ENCODE measurements around the gene SNRPE.

The SNRPE gene

GRCh38 chr1:203911806-203912205, 50.4 kb downstream of the SNRPE start:
- Histone ChIP-seq H3K79me1 (ENCODE audit: low read depth, low read length) (no peaks in the 10 kb centered on the region), H2AFZ (ENCODE audit: low read length) (no peak overlapping the region), H2BK5ac (ENCODE audit: low read length) (no peak overlapping the region), H3K14ac (ENCODE audit: low read length) (no peak overlapping the region), H3K4me1 (ENCODE audit: control insufficient read depth in 2 of 2, insufficient read depth in 1 of 2, low read depth in 1 of 2, low read length in 2 of 2) (no peaks in the 10 kb centered on the region), H2AK5ac (ENCODE audit: low read depth, low read length) (no peak overlapping the region), H3K27ac (replicated peaks; ENCODE audit: low read length) (no peak overlapping the region), H4K91ac (ENCODE audit: low read depth, low read length, poor library complexity) (no peak overlapping the region), H3K27me3 (ENCODE audit: control insufficient read depth in 3 of 3, insufficient read depth in 3 of 3, low read depth in 1 of 3, low read length in 3 of 3) (no peaks in the 10 kb centered on the region), H3K36me3 (replicated peaks in 1 of 2; ENCODE audit: control insufficient read depth in 2 of 2, insufficient read depth in 2 of 2, low read length in 2 of 2) (no peaks in the 10 kb centered on the region), H3K9ac (ENCODE audit: low read depth, low read length, poor library complexity) (no peak overlapping the region), H3K4me2 (ENCODE audit: insufficient read depth, low read length, poor library complexity, severe bottlenecking) (no peak overlapping the region), H3K4ac (ENCODE audit: low read length) (no peak overlapping the region), H3K18ac (ENCODE audit: low read length) (no peak overlapping the region), H4K8ac (ENCODE audit: low read depth, low read length) (no peak overlapping the region), H3K4me3 (ENCODE audit: low read length in 2 of 2) (no peak overlapping the region), H3K23ac (ENCODE audit: low read depth, low read length, poor library complexity) (no peak overlapping the region), H2BK120ac (ENCODE audit: low read depth, low read length) (no peak overlapping the region), H3K9me3 (replicated peaks in 1 of 2; ENCODE audit: control insufficient read depth in 2 of 2, insufficient read depth in 1 of 2, low read depth in 1 of 2, low read length in 2 of 2) (peaks cover 0 to 1% of the 10 kb centered on the region in 2 donors), H2BK12ac (ENCODE audit: low read length) (no peak overlapping the region), H2BK15ac (ENCODE audit: low read length) (no peak overlapping the region)
- DNase-seq (ENCODE audit: low spot score), result no peak
- no CpG with 5 or more reads among the region's 5 CpGs for WGBS, 2 donors (ENCODE audit: extremely low coverage in 2 of 2, insufficient read length in 2 of 2, insufficient replicate concordance in 1 of 2)

- no peak overlapping the region for H2AK5ac ChIP-seq (ENCODE audit: low read depth, low read length)
- H4K8ac ChIP-seq (ENCODE audit: low read depth, low read length), result no peak overlapping the region
- no peaks in the 10 kb centered on the region for H3K79me1 ChIP-seq (ENCODE audit: low read depth, low read length)
- no peak overlapping the region for H2BK120ac ChIP-seq (ENCODE audit: low read depth, low read length)
- H3K4me3 ChIP-seq (ENCODE audit: low read length in 2 of 2), result no peak overlapping the region
- no peaks in the 10 kb centered on the region for H3K27me3 ChIP-seq (ENCODE audit: control insufficient read depth in 3 of 3, insufficient read depth in 3 of 3, low read depth in 1 of 3, low read length in 3 of 3)
- no peak overlapping the region for H2BK15ac ChIP-seq (ENCODE audit: low read length)
- H3K18ac ChIP-seq (ENCODE audit: low read length), result no peak overlapping the region
- H2AFZ ChIP-seq (ENCODE audit: low read length), result no peak overlapping the region
- H3K27ac ChIP-seq (replicated peaks; ENCODE audit: low read length), result no peak overlapping the region
- no peak overlapping the region for H3K4me2 ChIP-seq (ENCODE audit: insufficient read depth, low read length, poor library complexity, severe bottlenecking)
- H3K4me1 ChIP-seq (ENCODE audit: control insufficient read depth in 2 of 2, insufficient read depth in 1 of 2, low read depth in 1 of 2, low read length in 2 of 2), result no peaks in the 10 kb centered on the region
- DNase-seq (ENCODE audit: low spot score), result no peak
- no peak overlapping the region for H2BK12ac ChIP-seq (ENCODE audit: low read length)
- WGBS, 2 donors (ENCODE audit: extremely low coverage in 2 of 2, insufficient read length in 2 of 2, insufficient replicate concordance in 1 of 2), result no CpG with 5 or more reads among the region's 3 CpGs
- H3K36me3 ChIP-seq (replicated peaks in 1 of 2; ENCODE audit: control insufficient read depth in 2 of 2, insufficient read depth in 2 of 2, low read length in 2 of 2), result no peaks in the 10 kb centered on the region
- no peak overlapping the region for H4K91ac ChIP-seq (ENCODE audit: low read depth, low read length, poor library complexity)
- H3K9ac ChIP-seq (ENCODE audit: low read depth, low read length, poor library complexity), result no peak overlapping the region
- H3K4ac ChIP-seq (ENCODE audit: low read length), result no peak overlapping the region
- H3K9me3 ChIP-seq (replicated peaks in 1 of 2; ENCODE audit: control insufficient read depth in 2 of 2, insufficient read depth in 1 of 2, low read depth in 1 of 2, low read length in 2 of 2), result peaks cover 0 to 1% of the 10 kb centered on the region in 2 donors
- no peak overlapping the region for H3K14ac ChIP-seq (ENCODE audit: low read length)
- H2BK5ac ChIP-seq (ENCODE audit: low read length), result no peak overlapping the region
- H3K23ac ChIP-seq (ENCODE audit: low read depth, low read length, poor library complexity), result no peak overlapping the region
Observed at GRCh38 chr1:203913073-203913521, 51.7 kb downstream of the SNRPE start.

- H3K27me3 ChIP-seq (ENCODE audit: control insufficient read depth in 3 of 3, insufficient read depth in 3 of 3, low read depth in 1 of 3, low read length in 3 of 3), result no peaks in the 10 kb centered on the region
- H3K9ac ChIP-seq (ENCODE audit: low read depth, low read length, poor library complexity), result no peak overlapping the region
- H2BK5ac ChIP-seq (ENCODE audit: low read length), result no peak overlapping the region
- H3K4ac ChIP-seq (ENCODE audit: low read length), result no peak overlapping the region
- H3K9me3 ChIP-seq (replicated peaks in 1 of 2; ENCODE audit: control insufficient read depth in 2 of 2, insufficient read depth in 1 of 2, low read depth in 1 of 2, low read length in 2 of 2), result peaks cover 0 to 1% of the 10 kb centered on the region in 2 donors
- H3K79me1 ChIP-seq (ENCODE audit: low read depth, low read length), result no peaks in the 10 kb centered on the region
- H4K91ac ChIP-seq (ENCODE audit: low read depth, low read length, poor library complexity), result no peak overlapping the region
- no peak overlapping the region for H2AFZ ChIP-seq (ENCODE audit: low read length)
- H3K4me3 ChIP-seq (ENCODE audit: low read length in 2 of 2), result no peak overlapping the region
- H3K18ac ChIP-seq (ENCODE audit: low read length), result no peak overlapping the region
- H2BK120ac ChIP-seq (ENCODE audit: low read depth, low read length), result no peak overlapping the region
- no peak overlapping the region for H3K4me2 ChIP-seq (ENCODE audit: insufficient read depth, low read length, poor library complexity, severe bottlenecking)
- no peak overlapping the region for H3K14ac ChIP-seq (ENCODE audit: low read length)
- WGBS, 2 donors (ENCODE audit: extremely low coverage in 2 of 2, insufficient read length in 2 of 2, insufficient replicate concordance in 1 of 2), result no CpG with 5 or more reads among the region's 3 CpGs
- no peak overlapping the region for H2AK5ac ChIP-seq (ENCODE audit: low read depth, low read length)
- no peak for DNase-seq (ENCODE audit: low spot score)
- H2BK15ac ChIP-seq (ENCODE audit: low read length), result no peak overlapping the region
- H4K8ac ChIP-seq (ENCODE audit: low read depth, low read length), result no peak overlapping the region
- H3K36me3 ChIP-seq (replicated peaks in 1 of 2; ENCODE audit: control insufficient read depth in 2 of 2, insufficient read depth in 2 of 2, low read length in 2 of 2), result no peaks in the 10 kb centered on the region
- H2BK12ac ChIP-seq (ENCODE audit: low read length), result no peak overlapping the region
- no peak overlapping the region for H3K23ac ChIP-seq (ENCODE audit: low read depth, low read length, poor library complexity)
- no peak overlapping the region for H3K27ac ChIP-seq (replicated peaks; ENCODE audit: low read length)
- H3K4me1 ChIP-seq (ENCODE audit: control insufficient read depth in 2 of 2, insufficient read depth in 1 of 2, low read depth in 1 of 2, low read length in 2 of 2), result no peaks in the 10 kb centered on the region
Observed at GRCh38 chr1:203914292-203914691, 52.9 kb downstream of the SNRPE start.

GRCh38 chr1:203915811-203916210, 54.4 kb downstream of the SNRPE start:
- Histone ChIP-seq H3K27me3 (ENCODE audit: control insufficient read depth in 3 of 3, insufficient read depth in 3 of 3, low read depth in 1 of 3, low read length in 3 of 3) (no peaks in the 10 kb centered on the region), H2BK15ac (ENCODE audit: low read length) (no peak overlapping the region), H2BK120ac (ENCODE audit: low read depth, low read length) (no peak overlapping the region), H2BK12ac (ENCODE audit: low read length) (no peak overlapping the region), H3K4ac (ENCODE audit: low read length) (no peak overlapping the region), H2AFZ (ENCODE audit: low read length) (no peak overlapping the region), H3K4me1 (ENCODE audit: control insufficient read depth in 2 of 2, insufficient read depth in 1 of 2, low read depth in 1 of 2, low read length in 2 of 2) (no peaks in the 10 kb centered on the region), H3K27ac (replicated peaks; ENCODE audit: low read length) (no peak overlapping the region), H3K9ac (ENCODE audit: low read depth, low read length, poor library complexity) (no peak overlapping the region), H3K23ac (ENCODE audit: low read depth, low read length, poor library complexity) (no peak overlapping the region), H2AK5ac (ENCODE audit: low read depth, low read length) (no peak overlapping the region), H3K9me3 (replicated peaks in 1 of 2; ENCODE audit: control insufficient read depth in 2 of 2, insufficient read depth in 1 of 2, low read depth in 1 of 2, low read length in 2 of 2) (peaks cover 0 to 1% of the 10 kb centered on the region in 2 donors), H4K8ac (ENCODE audit: low read depth, low read length) (no peak overlapping the region), H3K14ac (ENCODE audit: low read length) (no peak overlapping the region), H3K4me3 (ENCODE audit: low read length in 2 of 2) (no peak overlapping the region), H3K79me1 (ENCODE audit: low read depth, low read length) (no peaks in the 10 kb centered on the region), H2BK5ac (ENCODE audit: low read length) (no peak overlapping the region), H3K4me2 (ENCODE audit: insufficient read depth, low read length, poor library complexity, severe bottlenecking) (no peak overlapping the region), H3K36me3 (replicated peaks in 1 of 2; ENCODE audit: control insufficient read depth in 2 of 2, insufficient read depth in 2 of 2, low read length in 2 of 2) (no peaks in the 10 kb centered on the region), H4K91ac (ENCODE audit: low read depth, low read length, poor library complexity) (no peak overlapping the region), H3K18ac (ENCODE audit: low read length) (no peak overlapping the region)
- WGBS, 2 donors (ENCODE audit: extremely low coverage in 2 of 2, insufficient read length in 2 of 2, insufficient replicate concordance in 1 of 2), result no CpG with 5 or more reads among the region's 3 CpGs
- DNase-seq (ENCODE audit: low spot score), result no peak
